ENCODE results near the gene ZNF783.

Gene ZNF783

GRCh38 chr7:149296368-149296767 lies 34.4 kb downstream of the ZNF783 start:
- FAIRE-seq (no peak), DNase-seq (ENCODE audit: insufficient read length) (no peak)
- TF ChIP-seq TAF1 (IDR thresholded peaks at IDR 0.05; ENCODE audit: borderline replicate concordance, low read depth, low read length) = no peak
- TF ChIP-seq POLR2AphosphoS5 (IDR thresholded peaks at IDR 0.05; ENCODE audit: low read depth, low read length) = no peak
- TF ChIP-seq POLR2A (IDR thresholded peaks at IDR 0.05; ENCODE audit: low read depth, low read length) = no peak

DNA sequence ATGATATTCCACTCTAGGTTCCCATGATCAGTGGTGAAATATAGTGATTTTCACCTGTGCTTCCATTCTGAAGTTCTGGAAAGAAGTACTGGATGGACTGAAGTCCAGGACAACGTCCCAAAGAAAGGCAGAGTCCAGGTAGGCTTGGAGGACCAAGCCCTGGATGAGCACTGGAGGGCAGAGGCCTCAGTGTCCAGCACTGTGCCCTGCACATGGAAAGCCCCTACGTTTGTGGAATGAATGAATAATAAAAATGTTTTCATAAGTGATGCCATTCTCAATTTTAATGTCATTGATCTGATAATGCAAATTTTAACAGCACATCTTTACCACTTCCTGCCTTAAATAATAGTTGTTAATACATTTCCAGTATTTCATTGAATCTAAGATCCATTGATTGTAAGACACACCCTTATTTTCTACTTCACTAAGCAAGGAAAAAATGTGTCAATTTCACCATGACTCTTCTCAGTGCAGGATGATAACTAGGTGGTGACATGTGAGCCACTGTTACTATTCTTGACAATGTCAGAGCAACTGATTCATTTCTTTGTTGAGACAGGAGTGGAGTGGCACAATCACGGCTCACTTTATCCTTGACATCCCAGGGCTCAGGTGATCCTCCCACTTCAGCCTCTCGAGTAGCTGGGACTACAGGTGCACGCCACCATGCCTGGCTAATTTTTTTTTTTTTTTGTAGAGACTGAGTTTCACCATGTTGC lies 35.2 kb downstream of the ZNF783 start:
- FAIRE-seq (no peak), DNase-seq (ENCODE audit: insufficient read length) (no peak)
- TF ChIP-seq POLR2A (IDR thresholded peaks at IDR 0.05; ENCODE audit: low read depth, low read length) (no peak), POLR2AphosphoS5 (IDR thresholded peaks at IDR 0.05; ENCODE audit: low read depth, low read length) (no peak), TAF1 (IDR thresholded peaks at IDR 0.05; ENCODE audit: borderline replicate concordance, low read depth, low read length) (no peak)

GRCh38 chr7:149300620-149301285 lies 38.8 kb downstream of the ZNF783 start:
- FAIRE-seq = no peak
- no peak for DNase-seq (ENCODE audit: insufficient read length)
- TF ChIP-seq POLR2AphosphoS5 (IDR thresholded peaks at IDR 0.05; ENCODE audit: low read depth, low read length) = no peak
- TF ChIP-seq TAF1 (IDR thresholded peaks at IDR 0.05; ENCODE audit: borderline replicate concordance, low read depth, low read length) = no peak
- no peak for TF ChIP-seq POLR2A (IDR thresholded peaks at IDR 0.05; ENCODE audit: low read depth, low read length)

- FAIRE-seq = no peak
- no peak for DNase-seq (ENCODE audit: insufficient read length)
- TF ChIP-seq POLR2A (IDR thresholded peaks at IDR 0.05; ENCODE audit: low read depth, low read length) (no peak), POLR2AphosphoS5 (IDR thresholded peaks at IDR 0.05; ENCODE audit: low read depth, low read length) (no peak), TAF1 (IDR thresholded peaks at IDR 0.05; ENCODE audit: borderline replicate concordance, low read depth, low read length) (no peak)
Observed at GRCh38 chr7:149302222-149302621, 40.2 kb downstream of the ZNF783 start.

DNA sequence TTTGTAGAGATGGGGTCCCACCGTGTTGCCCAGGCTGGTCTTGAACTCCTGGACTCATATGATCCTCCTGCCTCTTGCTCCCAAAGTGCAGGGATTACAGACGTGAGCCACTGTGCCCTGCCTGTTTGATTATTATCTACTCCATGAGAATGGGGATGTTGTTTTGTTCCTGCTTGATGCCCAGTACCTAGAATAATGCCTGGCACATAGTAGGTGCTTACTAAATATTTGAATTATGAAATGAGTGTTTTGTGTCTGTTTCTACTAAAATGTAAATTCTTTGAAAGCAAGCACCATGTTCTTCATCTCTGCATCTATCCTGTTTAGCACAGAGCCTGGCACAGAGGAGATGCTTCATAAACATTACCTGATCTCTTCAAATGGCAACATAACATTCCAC lies 40.9 kb downstream of the ZNF783 start:
- no peak for DNase-seq (ENCODE audit: insufficient read length)
- TF ChIP-seq POLR2A (IDR thresholded peaks at IDR 0.05; ENCODE audit: low read depth, low read length) = no peak
- no peak for TF ChIP-seq POLR2AphosphoS5 (IDR thresholded peaks at IDR 0.05; ENCODE audit: low read depth, low read length)
- TF ChIP-seq TAF1 (IDR thresholded peaks at IDR 0.05; ENCODE audit: borderline replicate concordance, low read depth, low read length) = no peak
- FAIRE-seq = no peak

DNA sequence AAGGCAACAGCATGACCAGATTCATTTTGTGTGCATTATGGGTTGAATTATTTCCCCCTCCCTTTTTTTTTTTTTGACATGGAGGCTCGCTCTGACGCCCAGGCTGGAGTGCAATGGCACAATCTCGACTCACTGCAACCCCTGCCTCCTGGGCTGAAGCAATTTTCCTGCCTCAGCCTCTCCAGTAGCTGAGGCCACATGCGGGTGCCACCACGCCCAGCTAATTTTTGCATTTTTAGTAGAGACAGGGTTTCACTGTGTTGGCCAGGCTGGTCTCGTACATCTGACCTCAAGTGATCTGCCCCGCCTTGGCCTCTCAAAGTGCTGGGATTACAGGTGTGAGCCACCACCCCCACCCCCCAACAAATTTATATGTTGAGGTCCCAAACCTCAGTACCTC lies 42.0 kb downstream of the ZNF783 start:
- FAIRE-seq (no peak), DNase-seq (ENCODE audit: insufficient read length) (no peak)
- TF ChIP-seq POLR2A (IDR thresholded peaks at IDR 0.05; ENCODE audit: low read depth, low read length) (no peak), POLR2AphosphoS5 (IDR thresholded peaks at IDR 0.05; ENCODE audit: low read depth, low read length) (no peak), TAF1 (IDR thresholded peaks at IDR 0.05; ENCODE audit: borderline replicate concordance, low read depth, low read length) (no peak)

DNA sequence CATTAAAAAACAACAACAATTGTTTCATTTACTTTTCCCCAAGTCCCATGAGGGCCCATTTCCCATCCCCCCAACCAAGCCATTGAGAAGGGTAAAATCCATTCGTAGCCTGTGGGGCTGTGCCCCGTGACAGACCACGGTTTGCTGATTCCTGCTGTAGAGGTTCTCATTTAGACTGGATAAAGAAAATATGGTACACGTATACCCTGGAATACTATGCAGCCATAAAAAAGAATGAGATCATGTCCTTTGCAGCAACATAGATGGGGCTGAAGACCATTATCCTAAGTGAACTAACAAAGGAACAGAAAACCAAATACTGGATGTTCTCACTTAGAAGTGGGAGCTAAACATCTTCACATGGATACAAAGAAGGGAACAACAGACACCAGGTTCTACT lies 44.9 kb downstream of the ZNF783 start:
- FAIRE-seq = no peak
- no peak for DNase-seq (ENCODE audit: insufficient read length)
- TF ChIP-seq POLR2A (IDR thresholded peaks at IDR 0.05; ENCODE audit: low read depth, low read length) (no peak), POLR2AphosphoS5 (IDR thresholded peaks at IDR 0.05; ENCODE audit: low read depth, low read length) (no peak), TAF1 (IDR thresholded peaks at IDR 0.05; ENCODE audit: borderline replicate concordance, low read depth, low read length) (no peak)

DNA sequence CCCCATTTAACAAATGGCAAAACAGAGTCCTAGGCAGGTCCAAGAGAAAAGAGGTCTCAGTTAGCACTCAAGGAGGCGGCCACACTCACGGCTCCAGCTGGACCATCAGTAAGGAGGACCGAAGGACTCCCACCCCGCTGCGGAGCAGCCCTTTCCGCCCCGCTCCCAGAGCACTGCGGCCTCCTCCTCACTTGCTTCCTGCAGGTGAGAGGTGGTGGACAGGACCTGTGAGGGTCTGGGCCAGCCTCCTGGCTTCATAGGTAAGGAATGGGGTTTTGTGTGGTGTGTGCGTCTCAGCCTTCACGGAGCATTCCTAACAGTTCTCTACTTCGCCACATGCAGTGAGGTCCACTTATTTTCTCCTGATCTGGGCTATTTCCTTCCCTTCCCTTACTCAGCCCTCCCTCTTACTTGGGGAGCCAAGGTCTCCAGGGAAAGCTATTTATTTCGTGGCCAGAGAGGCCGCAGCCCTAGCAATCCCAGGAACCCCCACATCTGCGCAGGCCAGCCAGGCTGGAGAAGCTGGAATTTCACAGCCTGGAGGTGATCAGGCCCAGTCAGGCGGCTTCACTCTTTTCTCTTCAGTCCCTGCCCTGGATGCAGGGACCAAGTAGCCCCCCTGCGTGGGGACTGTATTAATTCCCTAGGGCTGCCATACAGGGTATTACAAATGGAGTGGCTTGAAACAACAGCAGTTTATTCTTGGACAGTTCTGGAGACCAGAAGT lies 45.9 kb downstream of the ZNF783 start:
- TF ChIP-seq POLR2AphosphoS5 (IDR thresholded peaks at IDR 0.05; ENCODE audit: low read depth, low read length) (no peak), TAF1 (IDR thresholded peaks at IDR 0.05; ENCODE audit: borderline replicate concordance, low read depth, low read length) (no peak), POLR2A (IDR thresholded peaks at IDR 0.05; ENCODE audit: low read depth, low read length) (no peak)
- FAIRE-seq (no peak), DNase-seq (ENCODE audit: insufficient read length) (no peak)

DNA sequence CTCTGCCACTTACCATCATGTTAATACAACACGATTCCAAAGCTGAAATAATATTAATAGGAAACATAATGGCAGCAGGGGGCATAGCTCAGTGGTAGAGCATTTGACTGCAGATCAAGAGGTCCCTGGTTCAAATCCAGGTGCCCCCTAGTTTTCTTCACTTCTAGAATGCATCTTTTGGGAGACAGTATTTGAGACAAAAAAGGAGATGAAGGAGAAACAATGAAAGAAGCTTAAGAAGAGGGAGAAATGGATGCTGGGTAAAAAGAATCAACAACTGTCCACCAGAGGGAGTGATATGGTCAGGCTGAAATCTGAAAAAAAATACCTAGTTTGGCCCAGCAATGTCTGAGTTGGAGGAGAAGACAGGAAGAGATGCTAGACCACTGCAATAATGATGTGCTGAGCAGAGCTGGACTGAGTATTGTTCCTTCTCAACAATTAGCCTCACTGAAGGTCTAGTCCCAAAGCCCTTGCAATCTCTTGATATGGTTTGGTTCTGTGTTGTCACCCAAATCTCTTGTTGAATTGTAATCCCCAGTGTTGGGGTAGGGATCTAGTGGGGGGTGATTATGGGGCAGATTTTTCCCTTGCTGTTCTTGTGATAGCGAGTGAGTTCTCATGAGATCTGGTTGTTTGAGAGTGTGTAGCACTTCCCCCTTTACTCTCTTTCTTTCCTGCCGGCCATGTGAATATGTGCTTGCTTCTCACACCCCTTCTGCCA lies 48.3 kb downstream of the ZNF783 start:
- DNase-seq (ENCODE audit: insufficient read length) (no peak), FAIRE-seq (peak; percentile 30)
- TF ChIP-seq POLR2A (IDR thresholded peaks at IDR 0.05; ENCODE audit: low read depth, low read length) (no peak), POLR2AphosphoS5 (IDR thresholded peaks at IDR 0.05; ENCODE audit: low read depth, low read length) (no peak), TAF1 (IDR thresholded peaks at IDR 0.05; ENCODE audit: borderline replicate concordance, low read depth, low read length) (no peak)

DNA sequence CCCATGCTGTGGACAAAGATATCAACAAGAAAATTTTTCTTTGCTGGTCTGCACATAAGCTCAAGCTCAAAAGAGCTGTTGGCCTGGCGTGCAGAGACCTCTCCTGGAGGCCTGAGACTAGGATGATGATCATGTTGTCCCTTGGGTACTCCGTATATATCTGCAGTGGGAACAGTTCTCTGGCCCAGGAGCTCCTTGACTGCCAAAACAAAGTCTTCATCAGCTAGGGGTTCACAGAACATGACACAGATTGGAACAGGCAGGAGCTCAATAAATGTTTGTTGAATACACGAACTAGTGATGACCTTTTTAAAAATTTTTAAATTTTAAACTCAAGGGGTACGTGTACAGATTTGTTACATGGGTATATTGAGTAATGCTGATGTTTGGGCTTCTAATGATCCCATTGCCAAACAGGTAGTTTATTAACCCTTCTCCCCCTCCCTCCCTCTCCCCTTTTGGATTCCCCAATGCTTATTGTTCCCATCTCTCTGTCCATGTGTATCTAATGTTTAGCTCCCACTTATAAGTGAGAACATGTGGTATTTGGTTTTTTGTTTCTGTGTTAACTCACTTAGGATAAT lies 49.1 kb downstream of the ZNF783 start:
- no peak for TF ChIP-seq POLR2AphosphoS5 (IDR thresholded peaks at IDR 0.05; ENCODE audit: low read depth, low read length)
- DNase-seq (ENCODE audit: insufficient read length) (no peak), FAIRE-seq (no peak)

DNA sequence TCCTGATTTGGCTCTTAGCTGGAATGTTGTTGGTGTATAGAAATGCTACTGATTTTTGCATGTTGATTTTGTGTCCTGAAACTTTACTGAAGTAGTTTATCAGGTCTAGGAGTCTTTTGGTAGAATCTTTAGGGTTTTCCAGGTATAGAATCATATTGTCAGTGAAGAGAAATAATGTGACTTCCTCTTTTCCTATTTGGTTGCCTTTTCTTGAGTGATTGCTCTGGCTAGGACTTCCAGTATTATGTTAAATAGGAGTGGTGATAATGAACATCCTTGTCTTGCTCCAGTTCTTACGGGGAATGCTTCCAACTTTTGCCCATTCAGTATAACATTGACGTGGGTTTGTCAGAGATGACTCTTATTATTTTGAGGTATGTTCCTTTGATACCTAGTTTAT lies 52.0 kb downstream of the ZNF783 start:
- DNase-seq (ENCODE audit: insufficient read length) (no peak), FAIRE-seq (no peak)
- TF ChIP-seq TAF1 (IDR thresholded peaks at IDR 0.05; ENCODE audit: borderline replicate concordance, low read depth, low read length) (no peak), POLR2AphosphoS5 (IDR thresholded peaks at IDR 0.05; ENCODE audit: low read depth, low read length) (no peak), POLR2A (IDR thresholded peaks at IDR 0.05; ENCODE audit: low read depth, low read length) (no peak)

All from GM12892 (cell line).